ENCODE measurements around the gene CARMIL3.

DNA sequence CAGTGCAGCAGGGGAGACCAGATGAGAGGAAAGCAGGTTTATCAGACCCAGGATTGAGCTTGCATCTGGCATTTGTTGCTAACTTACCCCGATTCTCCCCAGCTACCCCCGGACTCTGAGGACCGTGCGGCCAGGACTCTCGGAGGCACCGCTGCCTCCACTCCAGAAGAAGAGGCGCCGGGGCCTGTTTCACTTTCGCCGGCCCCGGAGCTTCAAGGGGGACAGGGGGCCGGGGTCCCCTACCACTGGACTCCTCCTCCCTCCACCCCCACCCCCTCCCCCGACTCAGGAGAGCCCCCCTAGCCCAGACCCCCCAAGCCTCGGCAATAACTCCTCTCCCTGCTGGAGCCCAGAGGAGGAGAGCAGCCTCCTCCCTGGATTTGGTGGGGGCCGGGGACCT lies 13.0 kb downstream of the CARMIL3 start:
- no peak for TF ChIP-seq CTCF (conservative IDR thresholded peaks at IDR 0.05; ENCODE audit: low read length)
- no peak for TF ChIP-seq EZH2phosphoT487 (IDR thresholded peaks at IDR 0.05; ENCODE audit: borderline replicate concordance, low read depth, low read length)

Measured in OCI-LY7 (cell line).